Sigmoid colon (tissue), 4 donors: ENCODE results near the gene PERCC1.

Experiments
- CTCF ChIP-seq, 4 experiments: fragments of 450-650 bp in 3 of 4; fragments of 200-600 bp in 1 of 4; IDR thresholded peaks; one replicate each; pipeline ENCODE4 v1.5.1; 2016 to 2019; ENCODE audit warnings: antibody characterized with exemption in 4 of 4, mild to moderate bottlenecking in 3 of 4, moderate library complexity in 2 of 4
- EP300 ChIP-seq, 4 donors: sonication (generic); formaldehyde crosslinking; IDR thresholded peaks; one replicate each; pipeline ENCODE4 v1.6.1; 2017; ENCODE audit warnings: antibody characterized with exemption in 4 of 4
- POLR2A ChIP-seq, 2 donors: fragments of 450-650 bp; IDR thresholded peaks; one replicate each; pipeline ENCODE4 v1.6.1; 2016; ENCODE audit warnings: antibody characterized with exemption in 2 of 2, mild to moderate bottlenecking in 2 of 2, moderate library complexity in 2 of 2
- POLR2AphosphoS5 ChIP-seq, 4 donors: sonication (generic); formaldehyde crosslinking; IDR thresholded peaks; one replicate each; pipeline ENCODE4 v1.6.1; 2017; ENCODE audit warnings: antibody characterized with exemption in 4 of 4

GRCh38 chr16:1393613-1394176 is 37.2 kb upstream of the PERCC1 start:
- TF ChIP-seq CTCF (IDR thresholded peaks at IDR 0.05) (no peak), POLR2A (IDR thresholded peaks at IDR 0.05) (no peak), POLR2AphosphoS5 (IDR thresholded peaks at IDR 0.05) (no peak), EP300 (IDR thresholded peaks at IDR 0.05) (no peak)
